SK-N-SH (cell line): Measurements from ENCODE around the gene SNTG2. TPM values are rescaled to one million over a fixed set of nuclear protein-coding genes. Genes with fewer than 3 reads are reported as not detected.

Source experiments
- CTCF ChIA-PET: fragments of 300-600, 350-600 bp; formaldehyde crosslinking; extraction: SDS; loops from one replicate; lab custom pipeline; 2021; lab: Yijun Ruan, JAX
- POLR2A ChIA-PET: fragments of 350-600 bp; sonication (Branson Sonifier 250); formaldehyde crosslinking; extraction: SDS; loops from one replicate; lab custom pipeline; 2020; ENCODE audit warnings: antibody characterized with exemption, inconsistent platforms; lab: Yijun Ruan, JAX
- DNase-seq: peaks from one replicate; pipeline ENCODE4 v3.0.0; 2012
- H2AFZ ChIP-seq: fragments of 200-600 bp; sonication (generic); 2 replicates; pipeline ENCODE4 v1.8.1; 2016; ENCODE audit warnings: antibody characterized with exemption, mild to moderate bottlenecking, low read depth
- H3F3A ChIP-seq: fragments of 200-600 bp; sonication (generic); replicated peaks from 2 replicates; pipeline ENCODE3; 2016; ENCODE audit warnings: antibody characterized with exemption, mild to moderate bottlenecking; ENCODE audit not compliant: insufficient read depth
- H3K27ac ChIP-seq, 2 experiments: fragments of 200-500 bp in 1 of 2; fragments of 200-600 bp in 1 of 2; sonication (Bioruptor generic) in 1 of 2; sonication (generic), shearing (Covaris generic) in 1 of 2; 2 replicates each; pipeline versions ENCODE4 v1.5.1 to v1.6.1; 2014 to 2016; ENCODE audit warnings: low read depth in 2 of 2, inconsistent platforms in 1 of 2, low read length in 1 of 2, mild to moderate bottlenecking in 1 of 2, mixed read lengths in 1 of 2
- H3K27me3 ChIP-seq: fragments of 200-600 bp; sonication (generic), shearing (Covaris generic); 2 replicates; pipeline ENCODE4 v1.6.1; 2016; ENCODE audit warnings: mixed run types; ENCODE audit not compliant: insufficient read depth
- H3K36me3 ChIP-seq, 2 experiments: fragments of 200-500 bp in 1 of 2; fragments of 200-600 bp in 1 of 2; sonication (Bioruptor generic) in 1 of 2; sonication (generic) in 1 of 2; replicated peaks in 1 of 2; 2 replicates each; pipeline versions ENCODE3 to v1.5.1; 2014 to 2016; ENCODE audit warnings: low read length in 1 of 2, mild to moderate bottlenecking in 1 of 2; ENCODE audit not compliant: insufficient read depth in 2 of 2, control insufficient read depth in 1 of 2
- H3K4me1 ChIP-seq, 2 experiments: fragments of 200-500 bp in 1 of 2; fragments of 200-600 bp in 1 of 2; sonication (Bioruptor generic) in 1 of 2; sonication (generic), shearing (Covaris generic) in 1 of 2; 2 replicates each; pipeline versions ENCODE4 v1.5.1 to v1.6.1; 2014 to 2016; ENCODE audit warnings: low read depth in 1 of 2, low read length in 1 of 2, mixed run types in 1 of 2; ENCODE audit not compliant: insufficient read depth in 2 of 2, control insufficient read depth in 1 of 2
- H3K4me2 ChIP-seq: fragments of 200-600 bp; sonication (generic), shearing (Covaris generic); 2 replicates; pipeline ENCODE4 v1.6.1; 2017; ENCODE audit warnings: mixed run types
- H3K4me3 ChIP-seq, 2 experiments: fragments of 200-500 bp in 1 of 2; fragments of 200-600 bp in 1 of 2; sonication (Bioruptor generic) in 1 of 2; sonication (generic), shearing (Covaris generic) in 1 of 2; 2 replicates each; pipeline versions ENCODE4 v1.5.1 to v1.8.1; 2014 to 2016; ENCODE audit warnings: low read depth in 2 of 2, inconsistent platforms in 1 of 2, low read length in 1 of 2, mild to moderate bottlenecking in 1 of 2, mixed read lengths in 1 of 2, moderate library complexity in 1 of 2
- H3K79me2 ChIP-seq: fragments of 200-600 bp; sonication (generic); 2 replicates; pipeline ENCODE4 v1.8.1; 2017; ENCODE audit warnings: mild to moderate bottlenecking; ENCODE audit not compliant: insufficient read depth
- H3K9ac ChIP-seq: fragments of 200-600 bp; sonication (generic); 2 replicates; pipeline ENCODE4 v1.6.1; 2017; ENCODE audit warnings: mixed run types
- H3K9me2 ChIP-seq: fragments of 200-600 bp; sonication (generic); 2 replicates; pipeline ENCODE4 v1.6.1; 2017; ENCODE audit warnings: mixed run types
- H3K9me3 ChIP-seq: fragments of 200-600 bp; sonication (generic); 2 replicates; pipeline ENCODE4 v1.6.1; 2017; ENCODE audit warnings: mixed run types, mild to moderate bottlenecking, moderate library complexity
- H4K20me1 ChIP-seq: fragments of 200-600 bp; sonication (generic); 2 replicates; pipeline ENCODE4 v1.6.1; 2017; ENCODE audit warnings: mild to moderate bottlenecking, mixed run types; ENCODE audit not compliant: insufficient read depth
- CHD2 ChIP-seq: fragments of 150-350 bp; IDR thresholded peaks from 2 replicates; pipeline ENCODE4 v1.6.1; 2018; ENCODE audit warnings: low read length; ENCODE audit not compliant: partially characterized antibody
- CTCF ChIP-seq: fragments of 200-600 bp; sonication (generic); IDR thresholded peaks from 2 replicates; pipeline ENCODE4 v1.6.1; 2017; ENCODE audit warnings: antibody characterized with exemption, mild to moderate bottlenecking, moderate library complexity
- ELF1 ChIP-seq: IDR thresholded peaks from 2 replicates; pipeline ENCODE4 v1.4.0; 2012
- FOSL2 ChIP-seq: IDR thresholded peaks from 2 replicates; pipeline ENCODE4 v1.4.0; 2012; ENCODE audit warnings: low read depth, mild to moderate bottlenecking, moderate library complexity, borderline replicate concordance
- FOXM1 ChIP-seq: IDR thresholded peaks from 2 replicates; pipeline ENCODE4 v1.4.0; 2012; ENCODE audit warnings: low read depth, mild to moderate bottlenecking
- GABPA ChIP-seq: IDR thresholded peaks from 2 replicates; pipeline ENCODE4 v1.4.0; 2012; ENCODE audit warnings: low read depth, mild to moderate bottlenecking
- JUND ChIP-seq: IDR thresholded peaks from 2 replicates; pipeline ENCODE4 v1.4.0; 2012
- MEF2A ChIP-seq: IDR thresholded peaks from 2 replicates; pipeline ENCODE4 v1.4.0; 2012; ENCODE audit warnings: low read depth, borderline replicate concordance
- MXI1 ChIP-seq: IDR thresholded peaks from 2 replicates; pipeline ENCODE4 v1.6.1; 2012; ENCODE audit warnings: mild to moderate bottlenecking, low read depth, low read length, improper control_type of control experiment
- NRF1 ChIP-seq: IDR thresholded peaks from 2 replicates; pipeline ENCODE4 v1.6.1; 2012; ENCODE audit warnings: low read depth, mild to moderate bottlenecking, low read length
- POLR2AphosphoS5 ChIP-seq: IDR thresholded peaks from 2 replicates; pipeline ENCODE4 v1.6.1; 2012; ENCODE audit warnings: low read depth, low read length
- RAD21 ChIP-seq: IDR thresholded peaks from 2 replicates; pipeline ENCODE4 v1.6.1; 2012; ENCODE audit warnings: mild to moderate bottlenecking, low read length
- RCOR1 ChIP-seq: fragments of 150-350 bp; IDR thresholded peaks from 2 replicates; pipeline ENCODE4 v1.6.1; 2017; ENCODE audit warnings: antibody characterized with exemption, low read length
- SIN3A ChIP-seq: IDR thresholded peaks from 2 replicates; pipeline ENCODE4 v1.6.1; 2012; ENCODE audit warnings: low read depth, mild to moderate bottlenecking, low read length, moderate library complexity, borderline replicate concordance
- SMC3 ChIP-seq: IDR thresholded peaks from 2 replicates; pipeline ENCODE4 v1.6.1; 2012; ENCODE audit warnings: low read depth, low read length, improper control_type of control experiment
- WGBS: methylation state at CpG from one replicate; pipeline ENCODE4 v1.1.6; 2017; ENCODE audit warnings: low lambda C conversion rate; 5-methylcytosine and 5-hydroxymethylcytosine counted together
- polyA plus RNA-seq, 3 experiments: library from polyadenylated mRNA; depleted of rRNA; stranded (reverse); fragments of >200 nt; gene quantifications; 2 replicates each; pipeline ENCODE4 v1.2.3, GENCODE V29; 2012
- TF ChIP-seq, protein P1 (sequence below): IDR thresholded peaks from 2 replicates; pipeline ENCODE4 v1.4.0; 2012; ENCODE audit warnings: low read depth, borderline replicate concordance
- TF ChIP-seq, protein P2 (sequence below): IDR thresholded peaks from 2 replicates; pipeline ENCODE4 v1.6.1; 2012; ENCODE audit warnings: mild to moderate bottlenecking, low read depth, low read length, moderate library complexity
- TF ChIP-seq, protein P3 (sequence below): IDR thresholded peaks from 2 replicates; pipeline ENCODE4 v1.4.0; 2012; ENCODE audit warnings: low read depth

SNTG2 gene
- polyA plus RNA-seq, 1 of the 3 experiments (the other 2 are of a cell fraction), result not detected

- no peak overlapping the region for H3K27ac ChIP-seq
- TF ChIP-seq GABPA (no peak), SMC3 (no peak), MEF2A (no peak), SIN3A (no peak), FOXM1 (no peak), RCOR1 (no peak), MXI1 (no peak), CHD2 (no peak), FOSL2 (no peak), POLR2AphosphoS5 (no peak), NRF1 (no peak), JUND (no peak), CTCF (no peak), RAD21 (no peak), ELF1 (no peak)
- TF ChIP-seq, protein P1, sequence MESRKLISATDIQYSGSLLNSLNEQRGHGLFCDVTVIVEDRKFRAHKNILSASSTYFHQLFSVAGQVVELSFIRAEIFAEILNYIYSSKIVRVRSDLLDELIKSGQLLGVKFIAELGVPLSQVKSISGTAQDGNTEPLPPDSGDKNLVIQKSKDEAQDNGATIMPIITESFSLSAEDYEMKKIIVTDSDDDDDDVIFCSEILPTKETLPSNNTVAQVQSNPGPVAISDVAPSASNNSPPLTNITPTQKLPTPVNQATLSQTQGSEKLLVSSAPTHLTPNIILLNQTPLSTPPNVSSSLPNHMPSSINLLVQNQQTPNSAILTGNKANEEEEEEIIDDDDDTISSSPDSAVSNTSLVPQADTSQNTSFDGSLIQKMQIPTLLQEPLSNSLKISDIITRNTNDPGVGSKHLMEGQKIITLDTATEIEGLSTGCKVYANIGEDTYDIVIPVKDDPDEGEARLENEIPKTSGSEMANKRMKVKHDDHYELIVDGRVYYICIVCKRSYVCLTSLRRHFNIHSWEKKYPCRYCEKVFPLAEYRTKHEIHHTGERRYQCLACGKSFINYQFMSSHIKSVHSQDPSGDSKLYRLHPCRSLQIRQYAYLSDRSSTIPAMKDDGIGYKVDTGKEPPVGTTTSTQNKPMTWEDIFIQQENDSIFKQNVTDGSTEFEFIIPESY, result no peak
- TF ChIP-seq, protein P2, sequence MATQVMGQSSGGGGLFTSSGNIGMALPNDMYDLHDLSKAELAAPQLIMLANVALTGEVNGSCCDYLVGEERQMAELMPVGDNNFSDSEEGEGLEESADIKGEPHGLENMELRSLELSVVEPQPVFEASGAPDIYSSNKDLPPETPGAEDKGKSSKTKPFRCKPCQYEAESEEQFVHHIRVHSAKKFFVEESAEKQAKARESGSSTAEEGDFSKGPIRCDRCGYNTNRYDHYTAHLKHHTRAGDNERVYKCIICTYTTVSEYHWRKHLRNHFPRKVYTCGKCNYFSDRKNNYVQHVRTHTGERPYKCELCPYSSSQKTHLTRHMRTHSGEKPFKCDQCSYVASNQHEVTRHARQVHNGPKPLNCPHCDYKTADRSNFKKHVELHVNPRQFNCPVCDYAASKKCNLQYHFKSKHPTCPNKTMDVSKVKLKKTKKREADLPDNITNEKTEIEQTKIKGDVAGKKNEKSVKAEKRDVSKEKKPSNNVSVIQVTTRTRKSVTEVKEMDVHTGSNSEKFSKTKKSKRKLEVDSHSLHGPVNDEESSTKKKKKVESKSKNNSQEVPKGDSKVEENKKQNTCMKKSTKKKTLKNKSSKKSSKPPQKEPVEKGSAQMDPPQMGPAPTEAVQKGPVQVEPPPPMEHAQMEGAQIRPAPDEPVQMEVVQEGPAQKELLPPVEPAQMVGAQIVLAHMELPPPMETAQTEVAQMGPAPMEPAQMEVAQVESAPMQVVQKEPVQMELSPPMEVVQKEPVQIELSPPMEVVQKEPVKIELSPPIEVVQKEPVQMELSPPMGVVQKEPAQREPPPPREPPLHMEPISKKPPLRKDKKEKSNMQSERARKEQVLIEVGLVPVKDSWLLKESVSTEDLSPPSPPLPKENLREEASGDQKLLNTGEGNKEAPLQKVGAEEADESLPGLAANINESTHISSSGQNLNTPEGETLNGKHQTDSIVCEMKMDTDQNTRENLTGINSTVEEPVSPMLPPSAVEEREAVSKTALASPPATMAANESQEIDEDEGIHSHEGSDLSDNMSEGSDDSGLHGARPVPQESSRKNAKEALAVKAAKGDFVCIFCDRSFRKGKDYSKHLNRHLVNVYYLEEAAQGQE, result no peak
- TF ChIP-seq, protein P3, sequence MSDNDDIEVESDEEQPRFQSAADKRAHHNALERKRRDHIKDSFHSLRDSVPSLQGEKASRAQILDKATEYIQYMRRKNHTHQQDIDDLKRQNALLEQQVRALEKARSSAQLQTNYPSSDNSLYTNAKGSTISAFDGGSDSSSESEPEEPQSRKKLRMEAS, result no peak
- H3K9me2 ChIP-seq, result no peaks in the 10 kb centered on the region
- 43% methylated on average over 3 of the region's 3 CpGs for WGBS
- H3K4me1 ChIP-seq, result peaks cover 0 to 4% of the 10 kb centered on the region in 2 experiments; a peak in 1 of 4 replicates
- DNase-seq, result no peak
- no peak overlapping the region for H3K4me2 ChIP-seq
- H3K27me3 ChIP-seq, result no peaks in the 10 kb centered on the region
- POLR2A ChIA-PET, result no interaction called here
- H3K79me2 ChIP-seq, result no peaks in the 10 kb centered on the region
- H2AFZ ChIP-seq, result no peak overlapping the region
- CTCF ChIA-PET, result interaction anchor here (1.1 to 2.0 kb wide), 8 partner anchors 11 to 591 kb away, joined by 3 to 8 read pairs (median 4); no protein-coding TSS in a partner anchor
- H3F3A ChIP-seq, result no peaks in the 10 kb centered on the region
- no peaks in the 10 kb centered on the region for H4K20me1 ChIP-seq
- H3K9me3 ChIP-seq, result no peaks in the 10 kb centered on the region; the same call in 1 of the 2 replicates
- no peak overlapping the region for H3K9ac ChIP-seq
- no peaks in the 10 kb centered on the region for H3K36me3 ChIP-seq
- H3K4me3 ChIP-seq, result no peak overlapping the region
Observed at GRCh38 chr2:1226766-1227165, 276.1 kb downstream of the SNTG2 start.
